Endothelial cell of umbilical vein (primary cell): Measurements from ENCODE around the gene CCDC138.

Experiments
- CTCF ChIP-seq, 2 donors: IDR thresholded peaks; 1 replicate in 1 of 2; 2 replicates in 1 of 2; pipeline ENCODE4 v1.5.1; 2011; ENCODE audit warnings: low read length in 2 of 2, mild to moderate bottlenecking in 2 of 2, moderate library complexity in 2 of 2, control low read depth in 1 of 2, inconsistent platforms in 1 of 2, low read depth in 1 of 2; ENCODE audit not compliant: insufficient read depth in 1 of 2; ENCODE audit errors: extremely low read depth in 1 of 2
- EZH2 ChIP-seq: IDR thresholded peaks from 2 replicates; pipeline ENCODE4 v1.6.1; 2012; ENCODE audit warnings: borderline replicate concordance, low read depth, mild to moderate bottlenecking, moderate library complexity, low read length, inconsistent platforms; ENCODE audit not compliant: severe bottlenecking

GRCh38 chr2:108877506-108877905 lies 90.9 kb downstream of the CCDC138 start:
- TF ChIP-seq CTCF (IDR thresholded peaks at IDR 0.05; ENCODE audit: extremely low read depth in 1 of 2, insufficient read depth in 1 of 2, low read depth in 1 of 2, low read length in 2 of 2) (no peak), EZH2 (no peak)
